DMS114 treated with DMSO at 0.1 percent for 48 hours (cell line): ENCODE data around the gene C1orf21.

ENCODE experiments used
- DNase-seq: peaks from one replicate; lab custom pipeline; 2025; ENCODE audit not compliant: unreplicated experiment; lab: John Stamatoyannopoulos, UW

C1orf21 gene

GRCh38 chr1:184443624-184444023 lies 56.8 kb downstream of the C1orf21 start:
- DNase-seq: no peak

DNA sequence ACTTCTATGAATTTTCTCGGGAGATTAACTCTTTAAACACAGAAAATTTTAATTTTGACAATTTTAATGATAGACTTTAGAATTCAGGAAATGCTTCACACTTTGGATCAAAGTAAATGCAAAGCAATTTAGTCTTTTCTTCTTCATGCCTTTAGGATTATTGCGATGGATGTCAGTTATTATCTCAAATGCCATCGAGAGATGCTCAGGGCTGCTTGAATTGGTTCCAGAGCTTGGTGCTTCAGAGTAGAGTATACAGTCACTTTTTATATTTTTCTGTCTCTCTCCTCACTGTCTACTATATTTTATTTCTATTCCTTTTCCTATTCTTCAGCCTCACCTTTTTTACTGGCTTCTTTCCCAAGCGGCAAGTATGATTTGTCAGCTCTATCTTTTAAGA lies 59.2 kb downstream of the C1orf21 start:
- DNase-seq: no peak

DNA sequence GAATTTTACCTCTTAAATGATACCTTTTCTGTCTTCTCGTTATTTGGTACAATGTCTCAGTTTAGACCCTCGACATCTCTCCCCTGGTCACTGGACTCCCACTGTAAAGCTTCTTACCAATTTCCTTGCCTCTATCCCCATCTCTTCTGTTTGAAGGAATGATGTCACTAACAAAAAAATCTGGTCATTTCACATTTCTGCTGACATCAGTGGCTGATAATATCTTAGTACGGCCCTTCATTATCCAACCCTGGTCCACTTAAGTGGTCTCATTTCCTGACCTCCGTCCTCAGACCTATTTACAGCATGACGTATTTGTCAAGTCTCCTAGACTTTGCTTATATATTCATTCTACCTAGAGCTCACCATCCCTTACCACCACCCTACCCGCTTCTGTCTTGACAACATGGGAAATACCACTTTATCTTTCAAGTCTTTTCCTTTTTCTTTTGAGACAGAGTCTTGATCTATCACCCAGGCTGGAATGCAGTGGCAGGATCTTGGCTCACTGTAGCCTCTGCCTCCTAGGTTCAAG lies 60.9 kb downstream of the C1orf21 start:
- DNase-seq: no peak

DNA sequence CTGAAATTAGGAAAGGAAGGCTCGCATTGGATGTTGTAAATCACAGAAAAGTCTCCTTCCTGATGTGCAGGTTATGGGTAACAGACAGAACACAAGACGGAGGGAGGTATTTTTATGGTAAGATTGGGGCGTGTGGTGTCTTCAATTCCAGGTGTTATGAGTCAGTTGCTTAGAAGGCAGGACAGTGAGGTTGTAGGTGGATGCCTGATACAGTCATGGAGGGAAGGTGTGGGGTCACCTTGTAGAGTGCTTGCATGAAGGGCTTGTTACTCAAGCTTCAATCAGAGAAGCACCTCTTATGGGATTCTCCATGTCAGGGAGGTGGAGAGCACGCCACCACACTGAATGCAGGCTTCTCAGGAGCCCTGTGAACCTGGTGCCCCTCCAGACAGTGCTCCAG lies 63.1 kb downstream of the C1orf21 start:
- no peak for DNase-seq

- DNase-seq: no peak
Measured at GRCh38 chr1:184455786-184456185, 69.0 kb downstream of the C1orf21 start.

- no peak for DNase-seq
Measured at GRCh38 chr1:184456189-184456588, 69.4 kb downstream of the C1orf21 start.

DNA sequence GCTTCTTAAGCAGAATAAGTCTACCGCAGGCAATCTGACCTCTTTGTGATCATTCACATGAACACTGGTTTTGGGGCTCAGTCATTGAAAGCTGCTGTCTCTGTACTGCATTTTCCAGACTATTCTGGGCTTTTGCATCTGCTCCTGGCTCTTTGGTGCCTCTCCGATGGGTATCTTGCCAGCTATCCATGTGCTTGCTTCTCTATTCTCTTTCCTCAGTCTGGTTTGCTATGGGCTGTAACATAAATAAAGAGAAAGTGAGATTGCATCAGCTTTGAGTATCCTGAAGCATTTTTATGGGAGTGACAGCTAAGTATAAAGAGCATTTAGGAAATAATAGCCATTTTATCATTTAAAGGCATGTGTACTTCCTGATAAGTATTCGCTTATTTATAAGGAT lies 70.7 kb downstream of the C1orf21 start:
- no peak for DNase-seq

GRCh38 chr1:184461321-184461720 lies 74.5 kb downstream of the C1orf21 start:
- no peak for DNase-seq

DNA sequence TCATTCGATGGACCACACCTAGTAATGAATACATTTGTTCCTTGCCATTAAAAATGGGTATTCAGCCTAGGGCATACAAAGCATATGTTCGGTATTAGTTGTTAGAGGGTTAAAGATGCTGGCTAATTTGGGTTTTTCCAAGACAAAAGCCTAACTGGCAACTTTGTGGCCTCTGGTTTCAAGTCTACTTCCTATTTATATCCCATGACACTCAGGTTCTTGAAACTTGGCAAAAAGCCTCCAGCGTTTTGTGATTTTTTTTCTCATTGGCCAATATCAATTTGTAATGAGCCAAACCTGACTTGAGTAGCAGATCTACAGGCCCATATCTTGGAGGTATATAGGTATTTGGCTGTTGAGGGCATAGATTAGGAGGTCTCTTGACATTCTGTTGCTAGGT lies 75.3 kb downstream of the C1orf21 start:
- DNase-seq: no peak

DNA sequence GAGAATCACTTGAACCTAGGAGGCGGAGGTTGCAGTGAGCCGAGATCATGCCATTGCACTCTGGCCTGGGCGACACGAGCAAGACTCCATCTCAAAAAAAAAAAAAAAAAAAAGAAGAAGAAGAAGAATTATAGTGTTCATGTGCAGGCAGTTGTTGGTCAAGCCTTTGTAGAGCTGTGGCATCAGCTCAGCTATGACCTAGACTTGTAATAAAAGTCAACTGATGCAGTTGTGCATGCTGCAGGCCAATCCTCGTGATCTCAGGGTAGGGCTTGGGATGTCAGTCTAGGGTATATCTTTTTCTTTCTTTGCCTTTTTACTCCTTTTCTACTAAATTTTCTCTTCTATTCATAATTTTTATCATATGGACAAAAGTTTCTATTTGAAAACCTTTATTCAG lies 76.2 kb downstream of the C1orf21 start:
- no peak for DNase-seq

- no peak for DNase-seq
Measured at GRCh38 chr1:184463680-184464079, 76.9 kb downstream of the C1orf21 start.

DNA sequence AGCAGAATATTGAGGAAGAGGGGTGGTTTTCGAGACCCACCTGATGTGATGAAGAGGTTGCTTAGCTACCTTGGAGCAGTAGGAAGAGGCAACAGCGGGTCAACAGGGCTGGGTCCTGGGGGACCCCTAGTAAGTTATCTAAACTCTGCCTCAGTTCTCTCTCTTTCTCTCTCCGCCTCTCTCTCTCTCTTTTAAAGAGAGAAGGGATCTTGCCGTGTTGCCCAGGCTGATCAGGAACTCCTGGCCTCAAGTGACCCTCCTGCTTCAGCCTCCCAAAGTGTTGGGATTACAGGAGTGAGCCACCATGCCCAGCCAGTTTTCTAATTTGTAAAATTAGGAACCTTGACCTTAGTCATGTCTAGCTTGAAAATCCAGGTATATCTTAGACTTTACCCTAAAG lies 77.9 kb downstream of the C1orf21 start:
- DNase-seq: no peak

DNA sequence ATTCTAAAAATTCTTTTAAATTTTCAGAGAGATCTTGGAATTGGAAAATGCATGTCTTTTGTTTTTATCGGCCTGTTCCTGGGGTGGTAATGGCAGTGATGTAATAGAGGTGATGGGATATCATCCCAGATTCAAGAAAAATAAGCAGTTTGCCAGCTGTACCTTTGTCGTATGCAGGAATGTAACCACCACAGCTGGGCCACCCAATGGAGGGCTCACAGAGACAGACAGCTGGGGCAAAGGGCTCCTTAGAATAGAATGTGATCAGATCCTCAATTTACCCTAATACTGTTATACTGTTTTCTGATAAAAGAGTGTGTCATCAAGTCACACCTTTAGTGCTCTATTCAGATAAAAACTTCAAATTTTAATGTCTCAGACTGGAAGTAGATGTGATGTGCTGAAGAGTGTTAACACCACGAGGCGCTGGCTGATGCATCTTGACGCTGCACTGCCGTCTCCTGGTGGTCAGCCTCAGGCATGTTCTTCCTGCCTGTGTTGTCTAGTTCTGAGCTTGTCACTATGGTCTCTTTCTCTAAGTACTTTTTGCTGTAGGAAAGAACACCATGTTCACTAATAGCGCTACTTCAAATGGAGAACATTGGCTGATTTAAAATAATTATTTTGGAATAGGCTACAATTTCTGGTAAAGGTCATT lies 78.8 kb downstream of the C1orf21 start:
- DNase-seq: no peak

DNA sequence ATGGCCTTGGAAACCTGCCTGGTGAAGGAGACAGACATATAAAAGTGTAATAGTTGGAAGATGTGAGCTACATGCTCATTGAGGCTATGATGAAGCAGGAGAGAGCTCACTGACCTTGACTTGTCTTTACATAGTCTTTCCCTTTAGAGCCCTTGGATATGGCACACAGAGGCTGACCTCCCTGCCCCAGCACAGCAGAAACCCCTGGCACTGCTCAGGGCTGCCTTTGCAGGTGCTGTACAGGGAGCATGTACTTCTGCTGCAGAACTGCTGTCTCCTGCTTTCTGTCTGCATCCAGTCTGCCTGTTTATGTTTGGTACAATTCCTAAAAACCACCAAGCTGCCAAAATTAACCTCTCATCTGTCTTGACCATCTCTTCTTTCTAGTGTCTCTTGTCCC lies 80.5 kb downstream of the C1orf21 start:
- DNase-seq: no peak

DNA sequence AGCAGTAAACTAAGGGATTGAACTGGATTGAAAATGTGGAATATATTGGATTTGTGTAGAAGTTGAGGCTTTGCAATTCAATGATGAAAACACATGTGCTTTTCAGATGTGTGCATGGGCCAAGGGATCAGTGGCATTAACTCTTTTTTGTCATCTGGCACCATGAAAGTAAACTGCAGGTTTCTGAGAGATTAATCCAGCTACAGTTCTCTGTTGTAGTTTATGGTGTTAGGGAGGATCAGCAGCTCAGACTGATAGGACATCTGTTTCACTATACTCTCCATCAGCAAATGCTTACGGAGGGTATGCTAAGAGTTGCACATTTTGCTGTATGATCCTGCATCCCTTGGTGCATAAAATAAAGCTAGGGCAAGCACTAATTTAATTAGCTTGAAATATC lies 82.6 kb downstream of the C1orf21 start:
- no peak for DNase-seq

DNA sequence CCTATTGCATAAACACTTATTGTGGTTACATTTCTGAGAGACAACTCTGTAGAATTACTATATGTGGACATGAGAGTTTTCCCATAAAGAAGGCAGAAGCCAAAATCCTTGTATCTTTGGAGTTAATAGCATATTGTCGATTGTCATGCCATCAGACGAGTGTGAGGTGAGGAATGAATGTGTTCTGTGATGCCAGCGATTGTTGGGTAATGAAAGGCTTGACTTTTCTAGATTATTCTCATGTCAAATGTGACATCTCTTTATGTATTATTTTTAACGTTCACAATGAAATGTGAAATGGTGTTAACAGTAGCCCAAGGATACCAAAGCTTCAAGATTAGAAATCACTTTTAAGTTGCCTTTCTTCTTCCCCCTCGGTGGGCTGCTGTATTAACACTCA lies 84.9 kb downstream of the C1orf21 start:
- no peak for DNase-seq

GRCh38 chr1:184472136-184472535 lies 85.3 kb downstream of the C1orf21 start:
- DNase-seq: no peak

DNA sequence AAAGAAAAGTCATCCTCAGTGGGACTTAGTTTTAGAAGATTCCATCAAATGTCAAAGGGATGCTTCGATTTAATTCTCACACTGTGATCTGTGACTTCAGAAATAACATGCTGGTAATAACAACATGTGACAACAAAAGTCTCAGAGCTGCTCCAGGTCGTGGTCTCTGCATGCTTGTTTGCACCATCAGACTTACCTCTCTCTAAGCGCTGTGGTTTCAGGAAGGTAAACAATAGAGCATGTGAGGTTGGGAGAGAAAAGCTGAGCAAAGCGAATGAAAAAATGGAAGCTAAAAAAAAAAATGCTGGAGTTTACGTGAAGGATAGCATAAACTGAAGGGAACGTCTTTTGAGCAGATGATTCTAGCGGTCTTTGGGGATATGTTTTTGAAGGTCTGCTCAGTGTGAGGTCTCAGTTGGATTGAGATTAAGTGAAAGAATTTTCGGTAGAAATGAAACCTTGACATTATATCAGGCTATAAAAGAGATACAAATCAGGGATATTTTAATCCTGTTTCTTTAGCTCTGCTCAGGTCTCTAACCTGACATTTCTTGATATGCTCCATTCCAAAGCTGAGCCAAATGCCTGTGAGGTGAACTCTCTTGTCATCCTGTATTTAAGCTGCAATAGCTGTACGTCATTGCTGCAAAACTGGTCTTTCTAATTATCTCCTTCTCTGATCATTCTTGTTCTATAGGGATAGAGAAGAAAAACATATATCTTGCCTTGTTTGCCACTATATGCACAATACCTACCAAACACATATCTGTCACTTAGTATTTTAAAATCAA lies 86.5 kb downstream of the C1orf21 start:
- no peak for DNase-seq

DNA sequence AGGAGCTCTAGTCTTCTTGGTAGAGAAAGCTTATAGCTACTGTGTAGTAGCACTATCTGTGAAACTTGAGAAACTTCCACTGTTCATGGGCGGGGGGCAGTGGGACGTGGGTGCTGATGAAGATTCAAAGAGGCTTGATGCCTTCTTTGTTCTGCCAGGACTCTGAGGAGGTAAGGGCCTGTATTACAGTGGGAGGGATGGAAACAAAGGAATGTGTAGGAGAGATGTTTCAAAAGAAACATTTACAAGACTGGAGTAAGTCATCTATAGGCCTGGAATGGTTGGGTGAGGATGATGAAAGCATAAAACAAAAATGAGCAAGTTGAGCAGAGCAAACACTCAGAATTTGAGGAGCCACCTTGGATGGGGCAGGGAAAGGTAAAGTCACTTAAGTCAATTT lies 89.4 kb downstream of the C1orf21 start:
- DNase-seq: no peak

DNA sequence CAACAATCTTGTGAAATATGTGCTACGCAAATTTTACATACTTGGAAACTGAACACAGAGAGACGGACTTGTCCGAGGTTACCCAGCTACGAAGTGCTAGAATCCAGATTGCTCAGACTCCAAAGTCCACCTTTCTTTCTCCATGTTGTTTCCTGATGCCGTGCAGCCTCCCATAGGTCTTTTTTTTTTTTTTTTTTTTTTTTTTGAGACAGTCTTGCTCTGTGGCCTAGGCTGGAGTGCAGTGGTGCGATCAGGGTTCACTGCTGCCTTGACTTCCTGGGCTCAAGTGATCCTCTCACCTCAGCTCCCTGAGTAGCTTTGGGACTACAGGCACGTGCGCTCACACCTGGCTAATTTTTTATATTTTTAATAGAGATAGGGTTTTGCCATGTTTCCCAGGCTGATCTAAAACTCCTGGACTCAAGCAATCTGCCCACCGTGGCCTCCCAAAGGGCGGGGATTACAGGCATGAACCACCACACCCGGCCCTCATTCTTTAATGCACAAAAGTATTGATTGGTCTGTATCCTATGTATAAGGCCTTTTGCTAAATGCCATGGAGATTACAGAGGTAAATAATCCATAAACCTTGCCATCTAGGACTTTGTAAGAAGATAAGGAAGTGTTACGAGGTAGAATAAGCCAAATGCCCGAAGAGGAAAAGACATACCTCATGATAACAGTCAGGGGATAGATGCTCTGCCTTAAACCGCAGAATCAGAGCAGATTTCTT lies 92.8 kb downstream of the C1orf21 start:
- DNase-seq: no peak

DNA sequence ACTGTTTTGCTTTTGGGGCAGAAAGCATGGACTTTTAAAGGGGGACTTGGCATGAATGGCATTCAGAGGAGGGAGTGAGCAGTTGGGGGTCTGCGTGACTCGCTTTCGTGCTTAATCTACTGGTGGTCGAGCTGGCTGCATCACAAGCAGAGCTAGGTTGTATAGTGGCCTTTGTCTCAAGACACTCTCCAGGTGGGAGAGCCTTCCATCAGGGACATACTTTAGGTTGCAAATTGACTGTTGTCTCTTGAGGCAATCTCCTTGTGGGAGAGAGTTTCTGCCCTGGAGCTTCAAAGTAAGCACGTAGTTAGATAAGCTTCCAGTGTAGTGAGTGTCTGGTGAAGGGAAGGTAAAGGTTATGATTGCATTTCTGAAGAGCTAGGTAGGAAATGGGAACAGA lies 93.9 kb downstream of the C1orf21 start:
- DNase-seq: no peak

DNA sequence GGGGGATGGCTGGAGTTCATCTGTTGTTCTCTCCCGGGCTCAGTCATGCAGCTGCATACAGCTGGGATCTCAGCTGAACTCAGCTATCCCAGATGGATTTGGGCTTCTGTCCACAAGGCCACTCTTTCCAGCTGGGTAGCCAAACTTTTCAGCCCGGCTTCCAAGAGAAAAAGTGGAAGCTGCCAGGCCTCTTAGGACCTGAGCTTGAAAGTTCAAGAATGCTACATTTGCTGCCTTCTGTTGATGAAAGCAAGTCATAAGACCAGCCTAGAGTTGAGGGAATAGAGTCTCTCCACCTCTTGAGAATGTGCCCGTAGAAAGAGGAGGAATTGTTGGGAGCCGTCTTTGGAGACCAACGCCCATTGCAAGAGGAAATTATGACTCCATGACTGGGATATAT lies 95.3 kb downstream of the C1orf21 start:
- DNase-seq: no peak
